ENCODE measurements around the gene DPP6. TPM values are rescaled to one million over a fixed set of nuclear protein-coding genes. Genes with fewer than 3 reads are reported as not detected.

The DPP6 gene
- total RNA-seq, 1 donor from 2014 or later = 0.39 TPM

DNA sequence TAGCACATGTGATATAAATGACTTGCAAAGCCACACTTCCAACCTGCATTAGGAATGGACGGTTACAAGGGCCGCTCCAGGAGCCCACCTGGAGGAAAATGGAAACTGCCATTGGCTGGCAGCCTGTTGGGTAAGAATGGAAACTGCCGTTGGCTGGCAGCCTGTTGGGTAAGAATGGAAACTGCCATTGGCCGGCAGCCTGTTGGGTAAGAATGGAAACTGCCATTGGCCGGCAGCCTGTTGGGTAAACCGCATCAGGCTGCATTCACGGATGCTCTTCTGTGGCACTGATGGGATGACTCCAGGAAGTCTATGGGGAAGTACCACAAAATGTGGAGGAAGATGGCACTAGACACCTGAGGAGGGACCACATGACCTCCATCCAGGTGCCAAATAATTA lies 143.1 kb downstream of the DPP6 start:
- Mint-ChIP-seq H3K4me1 (peaks cover 6% of the 10 kb centered on the region), H3K27me3 (ENCODE audit: insufficient read depth, low read depth) (no peaks in the 10 kb centered on the region), H3K4me3 (no peak overlapping the region), H3K27ac (no peak overlapping the region), H3K9me3 (no peaks in the 10 kb centered on the region), H3K36me3 (no peaks in the 10 kb centered on the region)
- no peak overlapping the region for H3K27ac ChIP-seq
- no peak for TF ChIP-seq EZH2 (IDR thresholded peaks at IDR 0.05)
- no peaks in the 10 kb centered on the region for H4K20me1 ChIP-seq (ENCODE audit: low read depth)
- no peak overlapping the region for H2AFZ ChIP-seq (replicated peaks)
- H3K9me3 ChIP-seq (ENCODE audit: low read depth) = no peaks in the 10 kb centered on the region
- H3K27me3 ChIP-seq = no peaks in the 10 kb centered on the region
- H3K4me2 ChIP-seq = no peak overlapping the region
- no peaks in the 10 kb centered on the region for H3F3A ChIP-seq (ENCODE audit: low read depth)
- no peaks in the 10 kb centered on the region for H3K36me3 ChIP-seq
- H3K79me2 ChIP-seq (ENCODE audit: low read depth) = no peaks in the 10 kb centered on the region
- no peak overlapping the region for H3K4me3 ChIP-seq
- no peak overlapping the region for H3K9ac ChIP-seq
- no peak for DNase-seq (ENCODE audit: low spot score)
- H3K4me1 ChIP-seq = peaks cover 6% of the 10 kb centered on the region

GRCh38 chr7:154198481-154198880 lies 146.3 kb downstream of the DPP6 start:
- no peaks in the 10 kb centered on the region for H3K9me3 ChIP-seq (ENCODE audit: low read depth)
- Mint-ChIP-seq H3K9me3 (no peaks in the 10 kb centered on the region), H3K27me3 (ENCODE audit: insufficient read depth, low read depth) (no peaks in the 10 kb centered on the region), H3K4me1 (peaks cover 8% of the 10 kb centered on the region), H3K4me3 (no peak overlapping the region), H3K27ac (no peak overlapping the region), H3K36me3 (no peaks in the 10 kb centered on the region)
- no peaks in the 10 kb centered on the region for H4K20me1 ChIP-seq (ENCODE audit: low read depth)
- no peak overlapping the region for H3K4me2 ChIP-seq
- H3K36me3 ChIP-seq = no peaks in the 10 kb centered on the region
- no peaks in the 10 kb centered on the region for H3K79me2 ChIP-seq (ENCODE audit: low read depth)
- H3K9ac ChIP-seq = no peak overlapping the region
- no peak for DNase-seq (ENCODE audit: low spot score)
- no peaks in the 10 kb centered on the region for H3K27me3 ChIP-seq
- H3K27ac ChIP-seq = no peak overlapping the region
- H3F3A ChIP-seq (ENCODE audit: low read depth) = no peaks in the 10 kb centered on the region
- H2AFZ ChIP-seq (replicated peaks) = no peak overlapping the region
- H3K4me1 ChIP-seq = peaks cover 6% of the 10 kb centered on the region
- no peak overlapping the region for H3K4me3 ChIP-seq
- TF ChIP-seq EZH2phosphoT487 (IDR thresholded peaks at IDR 0.05) (no peak), EZH2 (IDR thresholded peaks at IDR 0.05) (no peak), CTCF (IDR thresholded peaks at IDR 0.05) (no peak)

GRCh38 chr7:154200241-154200640 lies 148.0 kb downstream of the DPP6 start:
- no peak for DNase-seq (ENCODE audit: low spot score)
- Histone ChIP-seq H3F3A (ENCODE audit: low read depth) (no peaks in the 10 kb centered on the region), H3K4me3 (no peak overlapping the region), H3K79me2 (ENCODE audit: low read depth) (no peaks in the 10 kb centered on the region), H3K27me3 (no peaks in the 10 kb centered on the region), H3K9me3 (ENCODE audit: low read depth) (no peaks in the 10 kb centered on the region), H4K20me1 (ENCODE audit: low read depth) (no peaks in the 10 kb centered on the region), H3K9ac (no peak overlapping the region), H2AFZ (replicated peaks) (no peak overlapping the region), H3K36me3 (no peaks in the 10 kb centered on the region), H3K4me1 (peaks cover 6% of the 10 kb centered on the region), H3K4me2 (no peak overlapping the region), H3K27ac (no peak overlapping the region)
- Mint-ChIP-seq H3K4me1 (peaks cover 8% of the 10 kb centered on the region), H3K27me3 (ENCODE audit: insufficient read depth, low read depth) (no peaks in the 10 kb centered on the region), H3K27ac (peak overlapping the region; percentile 23), H3K36me3 (no peaks in the 10 kb centered on the region), H3K9me3 (no peaks in the 10 kb centered on the region), H3K4me3 (no peak overlapping the region)
- TF ChIP-seq EZH2 (IDR thresholded peaks at IDR 0.05) = no peak
- TF ChIP-seq EZH2phosphoT487 (IDR thresholded peaks at IDR 0.05) = no peak
- TF ChIP-seq CTCF (IDR thresholded peaks at IDR 0.05) = no peak

GRCh38 chr7:154202002-154202401 lies 149.8 kb downstream of the DPP6 start:
- H3K36me3 Mint-ChIP-seq = no peaks in the 10 kb centered on the region
- H3K4me1 Mint-ChIP-seq = peaks cover 3% of the 10 kb centered on the region
- no peak overlapping the region for H3K9ac ChIP-seq
- DNase-seq (ENCODE audit: low spot score) = no peak
- no peaks in the 10 kb centered on the region for H3K9me3 Mint-ChIP-seq
- no peaks in the 10 kb centered on the region for H3K79me2 ChIP-seq (ENCODE audit: low read depth)
- H3K4me1 ChIP-seq = no peaks in the 10 kb centered on the region
- H2AFZ ChIP-seq (replicated peaks) = no peak overlapping the region
- peaks cover 2% of the 10 kb centered on the region for H3K27me3 Mint-ChIP-seq (ENCODE audit: insufficient read depth, low read depth)
- H3K4me2 ChIP-seq = no peak overlapping the region
- H3K27me3 ChIP-seq = no peaks in the 10 kb centered on the region
- no peak overlapping the region for H3K4me3 ChIP-seq
- no peak overlapping the region for H3K27ac Mint-ChIP-seq
- no peaks in the 10 kb centered on the region for H3K9me3 ChIP-seq (ENCODE audit: low read depth)
- H3F3A ChIP-seq (ENCODE audit: low read depth) = no peaks in the 10 kb centered on the region
- TF ChIP-seq EZH2 (IDR thresholded peaks at IDR 0.05) = no peak
- no peak for TF ChIP-seq CTCF (IDR thresholded peaks at IDR 0.05)
- TF ChIP-seq EZH2phosphoT487 (IDR thresholded peaks at IDR 0.05) = no peak
- H3K27ac ChIP-seq = no peak overlapping the region
- no peaks in the 10 kb centered on the region for H3K36me3 ChIP-seq
- no peaks in the 10 kb centered on the region for H4K20me1 ChIP-seq (ENCODE audit: low read depth)
- H3K4me3 Mint-ChIP-seq = no peak overlapping the region

Data from neural progenitor cell (in vitro differentiated cells).